Subcutaneous adipose tissue (tissue), 4 donors: ENCODE results near the gene ZNF776. TPM values are rescaled to one million over a fixed set of nuclear protein-coding genes. Genes with fewer than 3 reads are reported as not detected.

Source experiments
- total RNA-seq, 4 donors: library from RNA; depleted of rRNA; stranded (reverse); fragments of >200 nt; gene quantifications; one replicate each; pipeline ENCODE4 v1.1.0, GENCODE V29; 2016
- TF ChIP-seq, protein P1 (sequence below): fragments of 450-650 bp; IDR thresholded peaks from one replicate; pipeline ENCODE4 v1.5.1; 2016; ENCODE audit warnings: low read depth, mild to moderate bottlenecking, control low read depth, antibody characterized with exemption, moderate library complexity

ZNF776 gene
- total RNA-seq, 4 donors from 2014 or later, result 8.8 to 10.9 (median 10.1) TPM

DNA sequence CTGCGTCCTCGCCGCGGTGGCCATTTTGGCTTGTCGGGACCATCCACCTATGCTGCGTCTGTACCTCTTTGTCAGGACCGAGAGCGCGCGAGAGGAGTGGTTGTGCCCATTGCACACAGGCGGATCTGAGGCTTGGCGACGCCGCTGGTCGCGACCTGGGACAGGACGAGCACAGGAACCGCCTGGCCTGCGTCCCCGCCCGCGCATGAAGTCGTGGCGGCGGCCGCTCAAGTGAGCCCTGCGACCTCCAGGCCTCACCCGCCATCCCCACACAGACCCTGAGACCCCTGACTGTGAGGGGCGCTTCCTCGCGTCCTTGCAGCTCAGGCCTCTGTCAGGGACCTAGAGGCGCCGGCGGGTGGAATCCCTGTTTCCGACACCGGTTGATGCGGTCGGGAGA, 39.7 kb downstream of the ZNF776 start:
- TF ChIP-seq, protein P1, sequence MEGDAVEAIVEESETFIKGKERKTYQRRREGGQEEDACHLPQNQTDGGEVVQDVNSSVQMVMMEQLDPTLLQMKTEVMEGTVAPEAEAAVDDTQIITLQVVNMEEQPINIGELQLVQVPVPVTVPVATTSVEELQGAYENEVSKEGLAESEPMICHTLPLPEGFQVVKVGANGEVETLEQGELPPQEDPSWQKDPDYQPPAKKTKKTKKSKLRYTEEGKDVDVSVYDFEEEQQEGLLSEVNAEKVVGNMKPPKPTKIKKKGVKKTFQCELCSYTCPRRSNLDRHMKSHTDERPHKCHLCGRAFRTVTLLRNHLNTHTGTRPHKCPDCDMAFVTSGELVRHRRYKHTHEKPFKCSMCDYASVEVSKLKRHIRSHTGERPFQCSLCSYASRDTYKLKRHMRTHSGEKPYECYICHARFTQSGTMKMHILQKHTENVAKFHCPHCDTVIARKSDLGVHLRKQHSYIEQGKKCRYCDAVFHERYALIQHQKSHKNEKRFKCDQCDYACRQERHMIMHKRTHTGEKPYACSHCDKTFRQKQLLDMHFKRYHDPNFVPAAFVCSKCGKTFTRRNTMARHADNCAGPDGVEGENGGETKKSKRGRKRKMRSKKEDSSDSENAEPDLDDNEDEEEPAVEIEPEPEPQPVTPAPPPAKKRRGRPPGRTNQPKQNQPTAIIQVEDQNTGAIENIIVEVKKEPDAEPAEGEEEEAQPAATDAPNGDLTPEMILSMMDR, result no peak

- TF ChIP-seq, protein P1, result no peak
Measured at GRCh38 chr19:57786906-57787305, 40.3 kb downstream of the ZNF776 start.

DNA sequence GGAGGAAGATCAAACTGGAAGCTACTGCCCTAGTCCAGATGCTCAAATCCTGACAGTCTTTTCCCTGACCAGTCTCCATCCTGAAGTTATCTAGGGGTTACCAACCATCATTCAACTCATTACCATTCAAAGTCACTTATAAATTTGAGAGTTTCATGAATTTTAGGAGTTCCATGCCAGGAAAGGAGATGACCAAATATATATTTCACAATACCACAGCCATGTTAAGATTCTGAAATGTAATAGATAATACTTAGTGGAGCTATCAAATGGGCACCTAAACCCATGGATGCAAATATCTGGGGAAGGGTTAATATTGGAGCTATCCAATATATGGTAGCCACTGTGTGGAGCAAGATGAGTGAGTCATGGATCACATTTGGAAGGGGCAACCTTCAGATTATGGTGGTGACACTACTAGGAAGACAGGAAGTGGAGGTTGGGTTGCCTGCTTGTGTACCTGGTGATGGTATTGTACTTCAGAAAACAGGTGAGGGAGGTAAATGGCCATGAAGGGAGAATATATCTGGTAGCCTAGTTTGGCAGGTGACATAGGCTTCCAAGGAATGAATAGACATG, 41.6 kb downstream of the ZNF776 start:
- TF ChIP-seq, protein P1, result no peak

GRCh38 chr19:57789288-57789687, 42.7 kb downstream of the ZNF776 start:
- TF ChIP-seq, protein P1, result no peak

DNA sequence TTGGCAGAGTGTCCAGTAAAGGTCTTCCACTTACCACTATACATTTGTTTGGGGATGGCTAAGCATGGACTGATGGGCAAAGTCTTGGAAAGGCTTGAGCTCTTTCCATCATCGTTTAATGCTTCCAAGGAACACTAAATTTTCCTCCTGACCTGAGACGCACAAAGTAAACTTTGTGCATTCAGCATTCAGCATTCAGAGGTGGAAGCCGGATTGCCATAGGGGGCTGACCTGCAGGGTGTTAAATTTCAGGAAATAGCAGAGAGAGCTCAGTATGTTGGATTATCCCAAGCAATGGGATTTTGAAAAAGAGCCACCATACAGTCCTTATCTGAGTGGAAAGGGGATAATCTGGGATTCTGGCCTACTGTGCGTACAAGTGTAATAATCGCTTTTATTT, 54.1 kb downstream of the ZNF776 start:
- TF ChIP-seq, protein P1, result no peak

DNA sequence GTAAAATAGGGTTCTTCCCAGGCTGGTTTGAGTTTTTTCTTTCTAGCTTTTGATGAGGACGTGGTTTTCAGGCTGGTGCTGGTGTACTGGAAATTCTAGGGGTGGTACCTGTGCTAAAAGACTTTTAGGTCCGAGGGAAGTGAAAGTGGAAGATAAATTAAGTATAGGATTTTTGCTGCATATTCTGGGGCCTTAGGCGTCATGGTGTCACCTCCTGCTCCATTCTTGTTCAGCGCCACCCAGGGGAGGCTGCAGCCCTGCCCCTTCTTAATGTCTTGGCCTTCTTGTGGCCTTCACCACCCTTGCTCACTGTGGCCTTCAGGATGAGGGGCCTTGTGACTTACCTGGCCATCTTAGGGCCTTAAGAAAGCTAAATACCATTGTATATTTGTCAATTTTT, 55.7 kb downstream of the ZNF776 start:
- TF ChIP-seq, protein P1, result no peak

GRCh38 chr19:57803265-57803593, 56.6 kb downstream of the ZNF776 start:
- TF ChIP-seq, protein P1, result no peak
